ENCODE results near the gene DLGAP1. TPM values are rescaled to one million over a fixed set of nuclear protein-coding genes. Genes with fewer than 3 reads are reported as not detected.

DLGAP1 gene
- total RNA-seq, 1 donor from 2014 or later, result 105 TPM

GRCh38 chr18:3821524-3821923 is 633.6 kb downstream of the DLGAP1 start:
- no peak for DNase-seq (ENCODE audit: low spot score)

DNA sequence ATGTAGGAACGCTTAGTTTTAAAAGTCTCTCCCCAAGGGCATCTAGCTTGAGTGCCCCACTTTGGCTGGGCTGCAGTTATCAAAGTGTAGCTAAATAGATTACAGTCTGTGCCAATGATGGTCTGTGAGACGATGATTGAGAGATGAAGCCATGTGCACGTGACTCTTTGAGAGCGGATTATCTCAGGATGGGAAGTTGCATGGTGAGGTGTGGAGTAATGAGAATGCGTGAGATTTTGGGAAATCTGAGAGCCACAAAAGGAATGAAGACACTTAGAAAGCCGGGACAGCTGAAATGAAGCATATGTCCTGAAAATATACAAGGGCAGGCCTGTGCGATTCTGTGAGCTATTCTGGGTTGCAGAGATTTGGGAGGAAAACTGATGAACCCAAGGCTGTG is 635.1 kb downstream of the DLGAP1 start:
- no peak for DNase-seq (ENCODE audit: low spot score)

DNA sequence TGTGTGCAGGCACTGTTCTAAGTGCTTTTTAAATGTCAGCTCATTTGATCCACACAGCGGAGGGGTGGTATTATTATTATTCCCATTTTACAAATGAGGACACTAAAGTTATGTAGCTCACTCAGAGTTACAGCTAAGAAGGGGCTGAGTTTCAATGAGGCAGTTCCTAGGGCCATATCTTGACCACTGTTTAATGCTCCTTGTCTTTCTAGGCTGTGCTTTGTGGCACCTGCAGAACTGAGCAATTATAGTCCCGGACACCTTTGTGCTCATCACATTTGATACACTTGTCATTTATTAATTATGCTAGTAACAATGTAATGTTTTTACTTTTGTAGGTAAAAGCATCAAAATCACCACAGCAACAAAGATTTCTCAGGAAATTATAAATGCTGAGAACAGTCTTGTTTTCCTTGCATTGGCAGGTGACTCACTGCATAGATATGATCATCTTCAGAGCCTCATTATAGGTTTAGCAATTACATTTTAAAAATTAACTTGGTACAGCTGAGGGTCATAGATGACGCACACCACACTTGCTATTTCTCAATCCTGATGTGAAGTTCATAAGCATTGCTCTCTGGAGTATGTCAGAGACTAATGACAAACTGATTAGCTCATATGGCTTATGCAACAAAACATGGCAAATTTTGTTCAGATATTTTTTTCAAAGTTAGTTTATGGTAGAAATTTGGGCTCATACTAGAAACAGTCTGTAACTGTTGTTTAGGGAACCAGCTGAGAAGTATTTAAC is 638.3 kb downstream of the DLGAP1 start:
- peak; percentile 16 for DNase-seq (ENCODE audit: low spot score)

GRCh38 chr18:3815991-3816390 is 639.1 kb downstream of the DLGAP1 start:
- DNase-seq (ENCODE audit: low spot score), result no peak

GRCh38 chr18:3814816-3815215 is 640.3 kb downstream of the DLGAP1 start:
- no peak for DNase-seq (ENCODE audit: low spot score)

DNA sequence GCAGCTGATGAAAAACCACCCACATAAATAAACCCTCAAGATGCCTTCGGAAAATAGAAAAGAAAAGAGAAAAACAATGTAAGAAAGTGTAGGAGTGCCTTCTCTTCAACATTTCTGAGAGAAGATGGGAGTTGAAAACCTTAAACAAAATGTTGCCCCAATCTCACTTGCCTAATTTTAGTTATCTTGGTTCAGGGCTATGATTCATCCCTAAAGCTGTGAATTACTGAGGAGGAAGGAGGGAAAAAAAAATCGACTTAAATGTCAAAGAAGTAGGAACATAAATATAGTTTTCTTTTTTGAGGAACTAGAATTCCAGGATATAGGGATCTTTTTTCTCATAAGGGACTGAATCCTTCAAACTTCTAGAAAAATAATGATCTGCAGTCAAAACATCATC is 644.8 kb downstream of the DLGAP1 start:
- no peak for DNase-seq (ENCODE audit: low spot score)

GRCh38 chr18:3808985-3809780 is 645.9 kb downstream of the DLGAP1 start:
- no peak for DNase-seq (ENCODE audit: low spot score)

DNA sequence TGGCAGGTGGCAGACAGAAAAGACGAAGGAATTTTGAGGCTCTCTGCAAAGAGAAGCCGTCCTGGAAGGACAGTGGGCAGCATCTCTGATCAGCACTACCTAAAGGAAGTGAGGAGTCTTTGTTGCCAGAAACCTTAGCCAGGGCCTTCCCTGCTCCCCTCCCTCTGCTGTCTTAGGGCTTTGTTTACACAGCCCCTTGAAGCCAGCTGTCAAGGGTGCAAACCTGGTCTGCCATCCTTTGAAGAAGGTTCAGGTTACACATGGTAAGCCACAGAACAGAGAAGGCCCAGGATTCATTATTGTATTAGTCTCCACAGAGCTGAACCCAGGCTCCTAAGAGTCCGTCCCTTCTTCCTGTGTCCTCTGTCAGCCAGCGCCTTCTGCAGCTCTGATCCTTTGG is 648.5 kb downstream of the DLGAP1 start:
- DNase-seq (ENCODE audit: low spot score), result no peak

DNA sequence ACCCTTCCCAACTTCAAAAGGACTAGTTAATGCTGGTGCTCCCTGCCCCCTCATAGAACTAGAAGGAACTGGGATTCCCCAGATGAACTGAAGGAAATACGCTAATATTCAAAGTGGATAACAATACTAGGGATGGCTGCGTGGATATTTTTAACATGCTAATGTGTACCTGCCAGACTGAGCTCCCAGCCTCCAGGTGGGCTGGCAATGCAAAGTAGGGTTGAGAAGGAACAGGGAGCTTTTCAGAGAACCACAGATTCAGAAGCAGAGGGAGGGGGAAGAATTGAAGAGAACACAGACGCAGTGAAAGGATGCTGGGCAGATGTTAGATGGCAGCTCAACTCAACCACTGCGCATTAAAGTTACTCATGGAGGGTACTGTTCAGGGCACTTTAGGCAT is 650.8 kb downstream of the DLGAP1 start:
- no peak for DNase-seq (ENCODE audit: low spot score)

- DNase-seq (ENCODE audit: low spot score), result no peak
Measured at GRCh38 chr18:3803350-3803749, 651.8 kb downstream of the DLGAP1 start.

- DNase-seq (ENCODE audit: low spot score), result no peak
Measured at GRCh38 chr18:3799515-3799914, 655.6 kb downstream of the DLGAP1 start.

DNA sequence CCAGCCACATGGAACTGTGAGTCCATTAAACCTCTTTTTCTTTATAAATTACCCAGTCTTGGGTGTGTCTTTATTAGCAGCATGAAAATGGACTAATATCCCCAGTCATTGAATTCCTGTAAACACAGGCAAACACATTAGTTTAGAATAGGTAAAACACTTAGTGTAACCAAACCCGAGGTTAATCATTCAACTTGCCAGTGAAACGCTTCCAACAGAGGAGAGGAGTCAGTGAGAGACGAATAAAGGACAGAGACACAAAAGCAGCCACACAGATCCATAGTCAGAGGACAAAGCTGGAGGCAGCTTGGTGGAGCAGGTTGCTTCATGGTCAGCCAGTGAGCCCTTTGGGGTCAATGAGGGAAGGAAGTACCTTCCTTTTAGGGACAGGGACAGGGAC is 657.1 kb downstream of the DLGAP1 start:
- peak; percentile 32 for DNase-seq (ENCODE audit: low spot score)

GRCh38 chr18:3796434-3796833 is 658.7 kb downstream of the DLGAP1 start:
- no peak for DNase-seq (ENCODE audit: low spot score)

GRCh38 chr18:3794537-3795348 is 660.4 kb downstream of the DLGAP1 start:
- peak; percentile 73 for DNase-seq (ENCODE audit: low spot score)

- DNase-seq (ENCODE audit: low spot score), result no peak
Measured at GRCh38 chr18:3793545-3793944, 661.6 kb downstream of the DLGAP1 start.

DNA sequence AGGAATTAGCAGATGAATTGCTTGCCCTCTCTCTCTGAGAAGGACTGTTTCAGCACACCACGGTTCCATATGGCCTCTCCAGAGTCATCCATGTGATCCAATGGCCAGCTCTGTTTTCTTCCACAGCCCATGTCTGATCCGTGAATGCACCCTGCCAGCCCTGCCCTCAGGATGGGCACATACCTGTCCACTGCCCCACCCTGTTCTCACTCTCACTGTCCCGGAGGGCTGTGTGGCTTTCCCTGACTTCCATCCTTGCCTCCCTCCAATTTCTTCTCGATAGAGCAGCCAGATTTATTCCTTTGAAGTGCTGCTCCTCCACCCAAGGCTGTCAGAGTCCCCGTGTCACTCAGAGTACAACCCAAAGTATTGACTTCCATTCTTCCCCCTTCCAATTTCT is 662.0 kb downstream of the DLGAP1 start:
- DNase-seq (ENCODE audit: low spot score), result no peak

DNA sequence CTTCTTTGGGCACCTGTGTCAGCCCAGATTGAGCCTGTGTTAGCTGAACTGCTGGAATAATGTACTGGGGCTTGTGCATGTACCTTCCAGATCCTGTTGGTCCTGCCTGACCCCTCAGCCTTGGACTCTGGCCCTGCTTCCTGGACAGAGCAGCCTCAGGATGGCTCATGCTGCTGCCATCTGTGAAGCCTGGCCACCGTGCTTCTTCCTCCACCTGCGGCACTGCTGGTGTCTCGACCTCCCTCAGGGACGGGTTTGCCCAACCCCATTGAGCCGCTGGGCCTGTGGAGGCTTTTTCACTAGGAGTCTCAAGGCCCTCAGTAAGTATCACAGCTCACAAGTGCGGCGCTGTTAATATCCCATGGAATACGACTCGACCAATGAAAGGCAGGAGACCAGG is 662.4 kb downstream of the DLGAP1 start:
- DNase-seq (ENCODE audit: low spot score), result no peak

GRCh38 chr18:3791238-3791637 is 663.9 kb downstream of the DLGAP1 start:
- no peak for DNase-seq (ENCODE audit: low spot score)

DNA sequence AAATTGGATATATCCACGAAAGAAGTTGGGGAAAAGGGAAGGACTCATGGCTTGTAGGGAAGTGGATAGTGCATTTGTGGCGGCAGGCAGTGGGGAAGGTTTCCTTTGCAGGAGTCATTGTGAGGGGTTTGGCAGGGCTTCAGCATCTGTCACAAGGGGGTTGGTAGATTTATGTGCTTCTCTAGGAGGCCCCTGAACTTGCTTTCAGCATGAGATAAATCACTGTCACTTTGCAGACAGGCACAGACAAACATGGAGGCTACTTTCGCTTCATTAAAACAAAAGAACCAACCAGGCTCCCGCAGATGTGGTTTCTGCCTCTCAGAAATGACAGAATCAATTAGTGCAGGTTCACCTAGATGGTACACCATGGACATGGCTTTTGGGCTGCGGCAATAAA is 664.4 kb downstream of the DLGAP1 start:
- no peak for DNase-seq (ENCODE audit: low spot score)

GRCh38 chr18:3789525-3789924 is 665.6 kb downstream of the DLGAP1 start:
- DNase-seq (ENCODE audit: low spot score), result no peak

DNA sequence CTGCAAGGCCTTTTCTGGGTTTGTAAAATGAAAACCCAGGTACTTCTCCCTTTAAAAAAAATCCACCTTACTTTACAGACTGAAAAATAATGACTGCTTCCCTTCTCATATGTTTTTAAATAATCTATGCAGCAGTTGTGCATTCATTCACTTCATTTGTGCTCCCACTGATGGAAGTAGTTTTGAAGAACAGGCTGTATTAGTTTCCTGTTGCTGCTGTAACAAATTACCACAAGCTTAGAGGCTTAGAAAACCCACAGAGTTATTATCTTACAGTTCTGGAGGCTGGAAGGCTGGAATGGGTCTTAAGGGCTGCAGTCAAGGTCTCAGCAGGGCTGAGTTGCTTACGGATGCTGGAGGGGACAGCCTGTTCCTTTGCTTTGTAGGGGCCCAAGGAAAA is 670.2 kb downstream of the DLGAP1 start:
- DNase-seq (ENCODE audit: low spot score), result no peak

GRCh38 chr18:3782901-3783300 is 672.2 kb downstream of the DLGAP1 start:
- no peak for DNase-seq (ENCODE audit: low spot score)

Measured in mucosa of gallbladder (tissue), 1 donor.